Neural cell (in vitro differentiated cells): ENCODE data around the gene CRYGN.

Source experiments
- CTCF ChIP-seq: fragments of 450-650 bp; IDR thresholded peaks from 2 replicates; pipeline ENCODE4 v1.5.1; 2014; ENCODE audit warnings: antibody characterized with exemption, mild to moderate bottlenecking, moderate library complexity; ENCODE audit not compliant: poor library complexity, severe bottlenecking
- EP300 ChIP-seq: fragments of 450-650 bp; conservative IDR thresholded peaks from 2 replicates; pipeline ENCODE4 v1.6.1; 2014; ENCODE audit warnings: antibody characterized with exemption, mild to moderate bottlenecking, moderate library complexity; ENCODE audit not compliant: poor library complexity, severe bottlenecking
- EZH2 ChIP-seq: fragments of 200-600, 300-800 bp; shearing (Covaris generic), sonication (generic); IDR thresholded peaks from 2 replicates; pipeline ENCODE4 v1.6.1; 2014; ENCODE audit warnings: antibody characterized with exemption, low read length, borderline replicate concordance, mild to moderate bottlenecking; ENCODE audit not compliant: insufficient read depth, poor library complexity, severe bottlenecking
- MXI1 ChIP-seq: fragments of 450-650 bp; conservative IDR thresholded peaks from 2 replicates; pipeline ENCODE4 v1.6.1; 2014; ENCODE audit warnings: antibody characterized with exemption, mild to moderate bottlenecking; ENCODE audit not compliant: poor library complexity, severe bottlenecking
- POLR2AphosphoS5 ChIP-seq: IDR thresholded peaks from 2 replicates; pipeline ENCODE4 v1.6.1; 2012
- RAD21 ChIP-seq: fragments of 450-650 bp; conservative IDR thresholded peaks from 2 replicates; pipeline ENCODE4 v1.6.1; 2014; ENCODE audit warnings: antibody characterized with exemption, mild to moderate bottlenecking, moderate library complexity
- REST ChIP-seq: IDR thresholded peaks from 2 replicates; pipeline ENCODE4 v1.6.1; 2012; ENCODE audit warnings: borderline replicate concordance
- SMC3 ChIP-seq: fragments of 450-650 bp; conservative IDR thresholded peaks from 2 replicates; pipeline ENCODE4 v1.6.1; 2014; ENCODE audit warnings: antibody characterized with exemption, mild to moderate bottlenecking, moderate library complexity; ENCODE audit not compliant: poor library complexity

GRCh38 chr7:151395036-151395367, 44.9 kb downstream of the CRYGN start:
- no peak for TF ChIP-seq CTCF
- no peak for TF ChIP-seq EZH2
- no peak for TF ChIP-seq EP300
- TF ChIP-seq RAD21: no peak
- TF ChIP-seq POLR2AphosphoS5: no peak
- TF ChIP-seq SMC3: no peak
- TF ChIP-seq MXI1: no peak
- no peak for TF ChIP-seq REST
